Stimulated activated naive CD4-positive, alpha-beta T cell (primary cell): Measurements from ENCODE around the gene YBX3.

ENCODE experiments used
- DNase-seq, 6 experiments: peaks; one replicate each; lab custom pipeline; 2025; lab: John Stamatoyannopoulos, UW

YBX3 gene

GRCh38 chr12:10669533-10669932 lies 53.6 kb downstream of the YBX3 start:
- no peak for DNase-seq

- no peak for DNase-seq
Measured at GRCh38 chr12:10668526-10668925, 54.6 kb downstream of the YBX3 start.

- DNase-seq, result no peak
Measured at GRCh38 chr12:10667581-10667980, 55.5 kb downstream of the YBX3 start.

- no peak for DNase-seq
Measured at GRCh38 chr12:10664499-10664898, 58.6 kb downstream of the YBX3 start.

GRCh38 chr12:10663869-10664268 lies 59.3 kb downstream of the YBX3 start:
- DNase-seq, result no peak

GRCh38 chr12:10661338-10661737 lies 61.8 kb downstream of the YBX3 start:
- no peak for DNase-seq

GRCh38 chr12:10654003-10654402 lies 69.1 kb downstream of the YBX3 start:
- no peak for DNase-seq

GRCh38 chr12:10652192-10652591 lies 70.9 kb downstream of the YBX3 start:
- no peak for DNase-seq
